ENCODE measurements around the gene RGS11. TPM values are rescaled to one million over a fixed set of nuclear protein-coding genes. Genes with fewer than 3 reads are reported as not detected.
A peak's percentile ranks its signal among the peaks of the same experiment; 100 is the strongest.
"Not testable (repeated sequence)": the region's sequence is repeated elsewhere in the genome, so short reads cannot be mapped to it uniquely, and the experiment has no call there.

Gene RGS11
- polyA plus RNA-seq, 4 donors, result 0.49 to 20.1 (median 7.4) TPM

DNA sequence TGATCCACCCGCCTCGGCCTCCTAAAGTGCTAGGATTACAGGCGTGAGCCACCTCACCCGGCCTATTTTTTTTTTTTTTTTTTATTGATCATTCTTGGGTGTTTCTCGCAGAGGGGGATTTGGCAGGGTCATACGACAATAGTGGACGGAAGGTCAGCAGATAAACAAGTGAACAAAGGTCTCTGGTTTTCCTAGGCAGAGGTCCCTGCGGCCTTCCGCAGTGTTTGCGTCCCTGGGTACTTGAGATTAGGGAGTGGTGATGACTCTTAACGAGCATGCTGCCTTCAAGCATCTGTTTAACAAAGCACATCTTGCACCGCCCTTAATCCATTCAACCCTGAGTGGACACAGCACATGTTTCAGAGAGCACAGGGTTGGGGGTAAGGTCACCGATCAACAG, 17.7 kb downstream of the RGS11 start:
- H3K36me3 ChIP-seq (ENCODE audit: control insufficient read depth in 3 of 3, insufficient read depth in 2 of 3, low read depth in 1 of 3, low read length in 3 of 3), result peaks cover 5 to 72% (median 6%) of the 10 kb centered on the region in 3 donors
- WGBS, 3 donors, result 59 to 91% (median 82%) methylated on average over 8 to 11 of the region's 13 CpGs
- not testable (repeated sequence) for DNase-seq

DNA sequence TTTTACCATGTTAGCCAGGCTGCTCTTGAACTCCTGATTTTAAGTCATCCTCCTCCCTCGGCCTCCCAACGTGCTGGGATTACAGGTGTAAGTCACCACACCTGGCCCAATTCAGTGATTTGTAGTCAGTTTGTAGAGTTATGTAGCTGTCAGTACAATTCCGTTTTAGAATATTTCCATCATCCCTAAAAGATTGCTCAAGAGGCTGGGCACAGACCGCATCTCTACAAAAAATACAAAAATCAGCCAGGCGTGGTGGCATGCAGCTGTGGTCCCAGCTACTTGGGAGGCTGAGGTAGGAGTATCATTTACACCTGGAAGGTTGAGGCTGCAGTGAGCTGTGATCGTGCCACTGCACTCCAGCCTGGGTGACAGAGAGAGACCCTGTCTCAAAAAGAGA, 20.6 kb downstream of the RGS11 start:
- Histone ChIP-seq H3K4me3 (ENCODE audit: low read depth in 1 of 3, low read length in 3 of 3) (no peak overlapping the region), H3K27me3 (ENCODE audit: control insufficient read depth in 3 of 3, insufficient read depth in 3 of 3, low read length in 3 of 3) (no peaks in the 10 kb centered on the region), H3K27ac (ENCODE audit: low read depth in 1 of 3, low read length in 2 of 3) (peak overlapping the region in 1 of 3 donors; percentile 30), H3K9me3 (ENCODE audit: control insufficient read depth in 2 of 2, insufficient read depth in 1 of 2, low read depth in 1 of 2, low read length in 1 of 2) (peaks cover 0 to 6% of the 10 kb centered on the region in 2 donors), H3K4me1 (ENCODE audit: control insufficient read depth in 3 of 3, insufficient read depth in 2 of 3, low read depth in 1 of 3, low read length in 2 of 3) (peaks cover 0 to 20% (median 0%) of the 10 kb centered on the region in 3 donors), H3K36me3 (ENCODE audit: control insufficient read depth in 3 of 3, insufficient read depth in 2 of 3, low read depth in 1 of 3, low read length in 3 of 3) (peaks cover 3 to 54% (median 5%) of the 10 kb centered on the region in 3 donors)
- no peak for DNase-seq
- FAIRE-seq, result no peak
- WGBS, 3 donors, result 91 to 98% (median 95%) methylated on average over 6 of the region's 6 CpGs

More for the DNA sequence above, 17.7 kb downstream of the RGS11 start:
- H3K27me3 ChIP-seq (ENCODE audit: control insufficient read depth in 3 of 3, insufficient read depth in 3 of 3, low read length in 3 of 3); H3K4me3 ChIP-seq (ENCODE audit: low read depth in 1 of 3, low read length in 3 of 3); H3K27ac ChIP-seq (ENCODE audit: low read depth in 1 of 3, low read length in 2 of 3); FAIRE-seq; H3K9me3 ChIP-seq (ENCODE audit: control insufficient read depth in 2 of 2, insufficient read depth in 1 of 2, low read depth in 1 of 2, low read length in 1 of 2): not testable (repeated sequence)
- H3K4me1 ChIP-seq (ENCODE audit: control insufficient read depth in 3 of 3, insufficient read depth in 2 of 3, low read depth in 1 of 3, low read length in 2 of 3), result peaks cover 0 to 11% (median 0%) of the 10 kb centered on the region in 3 donors

DNA sequence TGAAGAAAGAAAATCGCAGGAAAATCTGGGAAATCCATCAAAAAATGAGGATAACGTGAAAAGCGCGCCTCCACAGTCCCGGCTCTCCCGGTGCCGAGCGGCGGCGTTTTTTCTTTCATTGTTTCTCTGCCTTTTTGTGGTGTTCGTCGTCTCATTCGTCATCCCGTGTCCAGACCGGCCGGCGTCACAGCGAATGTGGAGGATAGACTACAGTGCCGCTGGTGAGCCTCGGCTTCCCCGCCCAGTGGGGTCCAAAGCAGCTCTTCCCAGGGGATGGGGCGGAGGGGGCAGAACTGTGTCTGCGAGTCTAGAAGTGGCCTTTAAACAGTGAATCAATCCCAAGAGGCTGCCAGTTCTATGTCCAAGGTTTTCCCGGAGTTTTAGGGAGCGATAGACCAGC, 21.3 kb downstream of the RGS11 start:
- Histone ChIP-seq H3K4me1 (ENCODE audit: control insufficient read depth in 3 of 3, insufficient read depth in 2 of 3, low read depth in 1 of 3, low read length in 2 of 3) (peaks cover 0 to 20% (median 2%) of the 10 kb centered on the region in 3 donors), H3K27ac (ENCODE audit: low read depth in 1 of 3, low read length in 2 of 3) (peak overlapping the region in 2 of 3 donors; percentile 63 to 88), H3K9me3 (ENCODE audit: control insufficient read depth in 2 of 2, insufficient read depth in 1 of 2, low read depth in 1 of 2, low read length in 1 of 2) (peaks cover 0 to 6% of the 10 kb centered on the region in 2 donors), H3K36me3 (ENCODE audit: control insufficient read depth in 3 of 3, insufficient read depth in 2 of 3, low read depth in 1 of 3, low read length in 3 of 3) (peaks cover 0 to 53% (median 5%) of the 10 kb centered on the region in 3 donors), H3K4me3 (ENCODE audit: low read depth in 1 of 3, low read length in 3 of 3) (no peak overlapping the region), H3K27me3 (ENCODE audit: control insufficient read depth in 3 of 3, insufficient read depth in 3 of 3, low read length in 3 of 3) (no peaks in the 10 kb centered on the region)
- no peak for DNase-seq
- FAIRE-seq, result no peak
- WGBS, 3 donors, result 95 to 97% (median 96%) methylated on average over 25 of the region's 25 CpGs

DNA sequence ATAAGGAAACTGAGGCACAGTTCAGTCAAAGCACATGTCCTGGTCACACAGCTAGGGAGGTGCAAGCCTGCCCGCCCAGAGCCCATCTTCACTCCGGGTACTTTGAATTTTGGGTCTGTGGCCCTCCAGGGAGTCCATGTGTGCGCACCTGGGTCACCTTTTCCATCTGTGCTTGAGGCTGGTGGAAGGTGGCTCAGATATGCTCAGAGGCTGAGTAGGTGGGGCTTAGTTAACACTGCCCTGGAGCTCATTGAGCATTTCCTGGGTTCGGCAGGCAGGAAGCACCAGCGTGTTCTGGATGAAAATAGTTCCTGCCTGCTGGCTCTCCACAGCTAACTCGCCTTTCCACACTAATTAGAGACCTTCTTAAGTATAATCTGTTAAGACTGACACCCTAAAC, 21.9 kb downstream of the RGS11 start:
- peak in 1 of 2 donors; percentile 83 for DNase-seq
- H3K27me3 ChIP-seq (ENCODE audit: control insufficient read depth in 3 of 3, insufficient read depth in 3 of 3, low read length in 3 of 3), result no peaks in the 10 kb centered on the region
- peaks cover 0 to 53% (median under 1%) of the 10 kb centered on the region in 3 donors for H3K36me3 ChIP-seq (ENCODE audit: control insufficient read depth in 3 of 3, insufficient read depth in 2 of 3, low read depth in 1 of 3, low read length in 3 of 3)
- H3K9me3 ChIP-seq (ENCODE audit: control insufficient read depth in 2 of 2, insufficient read depth in 1 of 2, low read depth in 1 of 2, low read length in 1 of 2), result peaks cover 0 to 6% of the 10 kb centered on the region in 2 donors
- 49 to 69% (median 61%) methylated on average over 6 of the region's 6 CpGs for WGBS, 3 donors
- H3K4me3 ChIP-seq (ENCODE audit: low read depth in 1 of 3, low read length in 3 of 3), result peak overlapping the region in 1 of 3 donors; percentile 16
- FAIRE-seq, result no peak
- peak overlapping the region; percentile 4 to 88 (median 63) for H3K27ac ChIP-seq (ENCODE audit: low read depth in 1 of 3, low read length in 2 of 3)
- H3K4me1 ChIP-seq (ENCODE audit: control insufficient read depth in 3 of 3, insufficient read depth in 2 of 3, low read depth in 1 of 3, low read length in 2 of 3), result peaks cover 0 to 20% (median 2%) of the 10 kb centered on the region in 3 donors

DNA sequence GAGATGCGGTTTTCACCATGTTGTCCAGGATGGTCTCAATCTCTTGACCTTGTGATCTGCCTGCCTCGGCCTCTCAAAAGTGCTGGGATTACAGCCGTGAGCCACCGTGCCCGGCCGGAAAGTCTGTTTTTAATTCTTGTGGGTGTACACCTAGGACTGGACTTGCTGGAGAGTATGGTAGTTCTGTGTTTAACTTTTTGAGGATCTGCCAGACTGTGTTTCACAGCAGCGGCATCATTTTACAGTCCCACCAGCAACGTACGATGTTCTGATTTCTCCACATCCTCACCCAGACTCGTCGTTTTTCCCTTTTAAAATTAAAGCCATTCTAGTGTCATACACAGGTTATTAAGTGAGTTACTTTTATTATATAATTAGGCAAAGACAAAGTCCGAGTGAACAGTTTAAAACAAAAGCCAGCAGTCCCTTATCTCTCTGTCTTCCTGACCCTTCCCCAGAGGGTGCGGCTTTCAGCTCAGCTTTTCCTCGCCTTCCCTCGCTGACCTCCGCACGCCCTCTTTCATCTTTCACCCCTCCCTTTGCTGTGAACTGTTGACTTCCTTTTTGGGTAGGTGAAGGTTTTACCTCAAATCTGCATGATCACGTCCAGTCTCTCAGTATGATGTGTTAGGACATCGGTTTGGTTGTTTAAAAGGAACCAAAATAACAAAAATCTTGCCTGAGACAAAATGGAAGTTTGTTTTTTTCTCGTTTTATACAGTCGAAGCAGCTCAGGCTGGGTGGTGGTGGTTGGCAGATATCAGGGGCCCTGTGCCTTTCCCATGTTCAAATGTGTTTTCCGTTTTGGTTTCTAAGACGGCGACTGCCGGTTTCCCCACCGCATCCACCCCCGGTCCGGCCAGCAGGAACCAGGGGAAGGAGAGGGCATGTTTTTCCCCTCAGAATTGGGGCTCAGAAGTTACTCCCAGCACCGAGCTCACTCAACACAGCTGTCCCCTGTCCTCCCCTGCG, 23.1 kb downstream of the RGS11 start:
- Histone ChIP-seq H3K27me3 (ENCODE audit: control insufficient read depth in 3 of 3, insufficient read depth in 3 of 3, low read length in 3 of 3) (no peaks in the 10 kb centered on the region), H3K9me3 (ENCODE audit: control insufficient read depth in 2 of 2, insufficient read depth in 1 of 2, low read depth in 1 of 2, low read length in 1 of 2) (peaks cover 0 to 6% of the 10 kb centered on the region in 2 donors), H3K27ac (ENCODE audit: low read depth in 1 of 3, low read length in 2 of 3) (peak overlapping the region; percentile 88 to 97 (median 90)), H3K36me3 (ENCODE audit: control insufficient read depth in 3 of 3, insufficient read depth in 2 of 3, low read depth in 1 of 3, low read length in 3 of 3) (peaks cover 0 to 53% (median 0%) of the 10 kb centered on the region in 3 donors), H3K4me3 (ENCODE audit: low read depth in 1 of 3, low read length in 3 of 3) (peak overlapping the region in 2 of 3 donors; percentile 7 to 12), H3K4me1 (ENCODE audit: control insufficient read depth in 3 of 3, insufficient read depth in 2 of 3, low read depth in 1 of 3, low read length in 2 of 3) (peaks cover 0 to 20% (median 2%) of the 10 kb centered on the region in 3 donors)
- DNase-seq (peak; percentile 82 to 95), FAIRE-seq (no peak)
- 10 to 41% (median 21%) methylated on average over 30 of the region's 30 CpGs for WGBS, 3 donors

DNA sequence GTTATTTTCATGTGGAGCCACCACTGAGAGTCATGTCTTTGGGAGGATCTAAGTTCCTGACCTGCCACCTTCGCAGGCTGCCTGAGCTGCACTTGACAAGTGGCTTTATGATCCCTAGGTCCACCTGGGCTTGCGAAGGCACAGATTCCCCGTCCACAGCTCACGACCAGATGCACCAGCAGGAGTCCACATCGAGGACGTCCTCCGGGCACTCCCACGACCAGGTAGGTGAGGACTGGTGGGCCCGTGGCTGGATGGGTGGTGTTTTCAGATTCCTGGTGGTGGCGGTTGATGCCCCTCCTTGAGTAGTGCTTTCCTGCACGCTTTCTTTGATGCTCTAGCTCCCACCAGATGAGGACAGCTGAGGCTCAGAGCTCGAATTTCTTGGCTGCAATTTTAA, 26.3 kb downstream of the RGS11 start:
- 81 to 86% (median 82%) methylated on average over 12 of the region's 12 CpGs for WGBS, 3 donors
- Histone ChIP-seq H3K27me3 (ENCODE audit: control insufficient read depth in 3 of 3, insufficient read depth in 3 of 3, low read length in 3 of 3) (no peaks in the 10 kb centered on the region), H3K4me3 (ENCODE audit: low read depth in 1 of 3, low read length in 3 of 3) (no peak overlapping the region), H3K27ac (ENCODE audit: low read depth in 1 of 3, low read length in 2 of 3) (no peak overlapping the region), H3K4me1 (ENCODE audit: control insufficient read depth in 3 of 3, insufficient read depth in 2 of 3, low read depth in 1 of 3, low read length in 2 of 3) (peaks cover 0 to 20% (median 2%) of the 10 kb centered on the region in 3 donors), H3K36me3 (ENCODE audit: control insufficient read depth in 3 of 3, insufficient read depth in 2 of 3, low read depth in 1 of 3, low read length in 3 of 3) (peaks cover 0 to 41% (median 0%) of the 10 kb centered on the region in 3 donors), H3K9me3 (ENCODE audit: control insufficient read depth in 2 of 2, insufficient read depth in 1 of 2, low read depth in 1 of 2, low read length in 1 of 2) (no peaks in the 10 kb centered on the region)
- DNase-seq, result no peak
- no peak for FAIRE-seq

DNA sequence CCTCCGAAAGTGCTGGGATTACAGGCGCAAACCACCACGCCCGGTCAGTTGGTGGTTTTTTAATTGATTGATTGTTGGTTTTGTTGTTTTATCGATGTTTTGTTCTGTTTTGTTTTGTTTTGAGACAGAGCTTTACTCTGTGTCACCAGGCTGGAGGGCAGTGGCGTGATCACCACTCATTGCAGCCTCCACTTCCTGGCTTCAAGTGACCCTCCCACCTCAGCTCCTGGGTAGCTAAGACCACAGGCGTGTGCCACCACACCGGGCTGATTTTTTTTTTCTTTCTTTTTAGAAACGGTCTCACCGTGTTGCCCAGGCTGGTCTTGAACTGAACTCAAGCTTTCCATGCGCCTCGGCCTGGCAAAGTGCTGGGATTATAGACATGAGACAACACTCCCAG, 28.7 kb downstream of the RGS11 start:
- peaks cover 0 to 37% (median 0%) of the 10 kb centered on the region in 3 donors for H3K36me3 ChIP-seq (ENCODE audit: control insufficient read depth in 3 of 3, insufficient read depth in 2 of 3, low read depth in 1 of 3, low read length in 3 of 3)
- no peak for DNase-seq
- peaks cover 0 to 2% (median 1%) of the 10 kb centered on the region in 3 donors for H3K4me1 ChIP-seq (ENCODE audit: control insufficient read depth in 3 of 3, insufficient read depth in 2 of 3, low read depth in 1 of 3, low read length in 2 of 3)
- no peak for FAIRE-seq
- H3K4me3 ChIP-seq (ENCODE audit: low read depth in 1 of 3, low read length in 3 of 3), result no peak overlapping the region
- no peak overlapping the region for H3K27ac ChIP-seq (ENCODE audit: low read depth in 1 of 3, low read length in 2 of 3)
- H3K9me3 ChIP-seq (ENCODE audit: control insufficient read depth in 2 of 2, insufficient read depth in 1 of 2, low read depth in 1 of 2, low read length in 1 of 2), result no peaks in the 10 kb centered on the region
- H3K27me3 ChIP-seq (ENCODE audit: control insufficient read depth in 3 of 3, insufficient read depth in 3 of 3, low read length in 3 of 3), result no peaks in the 10 kb centered on the region
- 92 to 94% (median 93%) methylated on average over 12 of the region's 12 CpGs for WGBS, 3 donors

DNA sequence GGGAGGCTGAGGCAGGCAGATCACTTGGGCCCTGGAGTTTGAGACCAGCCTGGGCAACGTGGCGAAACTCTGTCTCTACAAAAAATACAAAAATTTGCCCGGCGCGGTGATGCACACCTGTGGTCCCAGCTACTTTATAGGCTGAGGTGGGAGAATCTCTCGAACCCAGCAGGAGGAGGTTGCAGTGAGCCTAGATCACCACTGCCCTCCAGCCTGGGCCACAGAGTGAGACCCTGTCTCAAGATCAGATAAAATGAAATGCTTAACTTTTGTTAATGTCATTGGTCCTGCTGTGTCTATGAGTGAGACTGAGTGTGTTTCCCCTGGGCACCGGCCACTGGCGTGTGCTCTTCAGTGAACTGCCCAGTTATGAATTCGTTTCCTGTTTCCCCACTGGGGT, 30.6 kb downstream of the RGS11 start:
- Histone ChIP-seq H3K27me3 (ENCODE audit: control insufficient read depth in 3 of 3, insufficient read depth in 3 of 3, low read length in 3 of 3) (no peaks in the 10 kb centered on the region), H3K36me3 (ENCODE audit: control insufficient read depth in 3 of 3, insufficient read depth in 2 of 3, low read depth in 1 of 3, low read length in 3 of 3) (peaks cover 0 to 35% (median 0%) of the 10 kb centered on the region in 3 donors), H3K9me3 (ENCODE audit: control insufficient read depth in 2 of 2, insufficient read depth in 1 of 2, low read depth in 1 of 2, low read length in 1 of 2) (no peaks in the 10 kb centered on the region), H3K4me1 (ENCODE audit: control insufficient read depth in 3 of 3, insufficient read depth in 2 of 3, low read depth in 1 of 3, low read length in 2 of 3) (peaks cover 0 to 6% (median 2%) of the 10 kb centered on the region in 3 donors), H3K4me3 (ENCODE audit: low read depth in 1 of 3, low read length in 3 of 3) (no peak overlapping the region), H3K27ac (ENCODE audit: low read depth in 1 of 3, low read length in 2 of 3) (no peak overlapping the region)
- FAIRE-seq, result no peak
- no peak for DNase-seq
- WGBS, 3 donors, result 90 to 94% (median 93%) methylated on average over 9 of the region's 9 CpGs

All from small intestine (tissue), 7 donors.